HG02870 (cell line): ENCODE measurements around the gene CADPS.

Experiments used
- ATAC-seq: cut with Tn5 transposase; IDR thresholded peaks from one replicate; pipeline ENCODE4 v1.9.1; 2021; ENCODE audit warnings: mild to moderate bottlenecking, moderate library complexity; ENCODE audit not compliant: unreplicated experiment

Gene CADPS

DNA sequence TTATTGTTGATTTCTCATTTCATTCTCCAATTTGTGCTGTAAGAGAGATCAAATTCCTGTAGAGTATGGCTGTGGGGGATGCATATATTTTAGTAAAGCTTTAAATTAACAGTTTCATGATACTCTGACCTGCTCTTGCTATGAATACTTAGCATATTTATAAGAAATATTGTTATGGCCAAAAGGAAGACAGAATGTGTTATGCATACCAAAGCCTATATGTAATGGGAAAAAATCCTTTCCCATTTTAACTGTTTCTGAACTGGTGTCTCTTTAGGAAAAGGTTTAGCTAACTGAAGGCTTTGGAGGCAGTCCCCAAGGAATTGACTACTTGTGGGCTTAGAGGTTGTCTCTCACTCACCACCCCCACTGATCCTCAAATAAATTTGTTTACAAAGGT, 59.2 kb downstream of the CADPS start:
- no peak for ATAC-seq

DNA sequence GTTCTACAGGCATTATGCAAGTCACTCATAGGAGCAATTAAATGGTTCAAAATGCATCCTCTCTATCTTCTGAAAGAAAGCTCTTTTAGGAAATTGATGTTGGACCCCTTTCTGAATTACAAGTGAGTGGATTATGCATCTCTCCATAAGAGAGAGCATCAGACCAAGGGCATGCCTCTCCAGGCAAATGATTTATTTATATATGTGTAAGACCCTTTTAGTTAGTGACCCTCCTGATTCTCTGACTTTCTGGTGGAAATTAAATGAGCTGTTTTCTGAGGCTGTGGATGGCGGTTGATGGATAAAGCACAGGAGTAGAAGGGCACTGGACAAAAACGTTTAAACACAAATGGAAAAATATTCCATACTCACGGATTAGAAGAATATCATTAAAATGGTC, 62.6 kb downstream of the CADPS start:
- no peak for ATAC-seq

DNA sequence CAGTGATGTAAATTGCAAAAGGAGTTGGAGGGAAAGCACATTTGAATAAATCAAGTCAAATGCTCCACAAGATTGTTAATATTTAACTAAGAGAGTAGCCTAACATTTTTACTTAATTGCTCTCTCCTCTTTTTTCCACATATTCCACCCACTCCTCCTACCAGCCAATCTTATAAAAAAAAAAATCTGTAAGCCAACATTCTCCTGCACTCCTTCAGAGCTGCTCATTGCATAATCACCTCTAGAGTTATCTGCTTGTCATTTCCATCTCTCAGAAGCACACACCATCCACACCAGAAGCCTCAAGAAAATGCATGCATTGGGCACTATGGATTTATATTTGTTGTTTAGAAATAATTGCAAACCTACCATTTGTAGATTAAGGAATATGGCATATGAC, 64.1 kb downstream of the CADPS start:
- ATAC-seq: no peak

DNA sequence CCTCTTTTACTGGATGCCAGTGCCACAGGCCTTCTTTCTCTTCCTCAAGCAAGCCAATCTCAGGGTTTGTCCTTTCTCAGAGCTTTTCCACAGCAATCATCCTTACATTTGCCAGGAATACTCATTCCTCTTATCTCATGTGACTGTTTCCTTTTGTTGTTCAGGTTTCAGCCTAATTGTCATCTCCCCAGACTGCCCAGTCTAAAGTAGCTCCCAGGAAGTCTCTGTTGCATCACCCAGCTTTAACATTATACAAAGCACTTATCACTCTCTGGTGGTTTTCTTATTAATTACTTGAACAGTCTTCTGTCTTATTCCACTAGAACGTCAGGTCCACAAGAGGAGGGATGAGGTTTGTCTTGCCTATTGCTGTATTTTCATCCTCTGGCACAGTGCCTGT, 65.8 kb downstream of the CADPS start:
- no peak for ATAC-seq

DNA sequence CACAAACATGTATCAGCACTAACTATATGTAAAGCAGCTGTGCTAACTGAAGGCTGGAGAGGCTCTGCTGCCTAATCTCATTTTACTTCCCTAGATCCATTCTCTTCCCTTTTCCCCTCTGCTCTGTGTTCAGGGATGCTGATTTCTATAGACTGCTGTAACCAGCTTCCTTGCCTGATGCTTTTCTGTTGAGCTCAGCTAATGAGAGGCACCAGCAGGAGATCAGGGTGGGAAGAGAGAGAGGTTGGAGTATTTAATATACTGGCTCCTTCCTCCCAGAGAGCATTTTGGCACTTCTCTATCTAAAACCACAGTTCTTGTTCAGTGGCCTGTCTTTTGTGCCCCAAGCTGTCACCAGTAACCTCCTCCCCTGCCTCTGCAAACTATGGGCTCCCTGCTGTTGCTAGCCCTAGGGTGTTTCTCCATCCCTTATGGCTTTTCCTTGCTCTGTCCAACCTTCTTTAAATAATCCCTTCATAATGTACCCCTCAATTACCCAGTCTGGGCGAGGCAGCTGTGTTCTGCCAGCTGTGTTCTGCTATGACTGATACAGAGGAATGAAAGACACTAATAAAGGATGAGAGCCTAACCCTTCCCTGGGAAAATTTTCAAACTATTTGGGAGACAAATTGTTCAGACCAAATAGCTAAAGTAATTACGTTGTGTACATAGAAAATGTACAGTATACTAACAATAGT, 69.5 kb downstream of the CADPS start:
- no peak for ATAC-seq

DNA sequence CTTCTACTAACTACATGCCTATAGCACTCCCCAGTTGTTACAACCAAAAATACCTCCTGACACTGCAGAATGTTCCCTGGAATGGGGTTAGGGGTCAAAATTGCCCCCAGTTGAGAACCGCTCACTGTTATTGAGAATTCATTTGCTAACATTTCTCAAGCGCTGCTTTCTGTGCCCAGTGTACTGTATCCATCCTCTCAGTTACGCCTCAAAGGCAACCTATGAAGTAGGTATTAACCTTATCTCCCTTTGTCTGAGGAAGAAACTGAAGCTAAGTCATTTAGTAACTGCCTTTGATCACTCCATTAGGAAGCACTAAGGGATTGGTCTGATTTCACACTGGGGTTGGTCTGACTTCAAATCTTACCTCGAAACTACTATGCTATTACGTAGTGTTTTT, 70.1 kb downstream of the CADPS start:
- no peak for ATAC-seq

DNA sequence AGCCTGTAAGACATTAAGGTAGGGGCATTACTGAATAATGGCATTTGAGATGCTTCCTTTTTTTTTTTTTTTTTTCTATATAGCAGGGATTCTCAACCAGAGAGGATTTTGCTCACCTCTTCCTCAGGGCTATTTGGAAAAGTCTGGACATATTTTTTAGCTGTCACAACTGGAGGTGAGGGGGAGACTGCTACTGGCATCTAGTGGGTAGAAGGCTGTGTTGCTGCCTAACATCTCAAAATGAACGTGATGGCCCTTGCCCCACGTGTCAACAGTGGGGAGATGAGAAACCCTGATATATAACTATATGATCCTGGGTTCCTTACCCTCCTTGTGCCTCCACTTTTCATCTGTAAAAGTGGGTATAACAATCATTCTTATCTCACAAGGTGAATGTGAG, 71.9 kb downstream of the CADPS start:
- ATAC-seq: no peak

DNA sequence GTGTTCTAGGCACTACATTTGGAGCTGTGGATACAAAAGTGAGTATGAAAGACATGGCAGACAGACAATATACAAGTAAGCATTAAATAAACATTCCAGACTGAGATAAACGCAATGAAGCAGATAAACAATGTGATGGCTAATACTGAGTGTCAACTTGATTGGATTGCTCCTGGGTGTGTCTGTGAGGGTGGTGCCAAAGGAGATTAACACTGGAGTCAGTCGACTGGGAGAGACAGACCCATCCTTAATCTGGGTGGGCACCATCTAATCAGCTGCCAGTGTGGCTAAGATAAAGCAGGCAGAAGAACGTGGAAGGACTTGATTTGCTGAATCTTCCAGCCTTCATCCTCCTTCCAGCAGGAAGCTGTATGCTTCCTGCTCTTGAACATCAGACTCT, 77.2 kb downstream of the CADPS start:
- no peak for ATAC-seq

DNA sequence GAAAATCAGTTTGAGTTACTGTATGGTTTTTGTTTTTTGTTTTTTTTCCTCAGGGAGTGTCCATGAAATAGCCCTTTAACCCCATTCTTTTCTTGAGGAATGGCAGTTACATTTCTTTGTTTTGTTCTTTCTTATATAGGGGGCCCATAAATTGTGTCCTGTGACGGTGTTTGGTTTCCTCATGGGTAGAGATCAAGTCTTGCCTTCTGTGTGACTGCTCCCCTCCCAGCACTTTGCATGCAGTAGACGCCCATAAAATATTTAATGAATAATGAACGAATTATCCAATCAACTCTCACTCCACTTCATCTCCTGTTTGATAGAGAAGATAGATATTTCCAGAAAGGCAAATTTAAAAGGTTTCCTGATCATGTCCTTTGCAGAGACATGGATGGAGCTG, 78.1 kb downstream of the CADPS start:
- no peak for ATAC-seq

DNA sequence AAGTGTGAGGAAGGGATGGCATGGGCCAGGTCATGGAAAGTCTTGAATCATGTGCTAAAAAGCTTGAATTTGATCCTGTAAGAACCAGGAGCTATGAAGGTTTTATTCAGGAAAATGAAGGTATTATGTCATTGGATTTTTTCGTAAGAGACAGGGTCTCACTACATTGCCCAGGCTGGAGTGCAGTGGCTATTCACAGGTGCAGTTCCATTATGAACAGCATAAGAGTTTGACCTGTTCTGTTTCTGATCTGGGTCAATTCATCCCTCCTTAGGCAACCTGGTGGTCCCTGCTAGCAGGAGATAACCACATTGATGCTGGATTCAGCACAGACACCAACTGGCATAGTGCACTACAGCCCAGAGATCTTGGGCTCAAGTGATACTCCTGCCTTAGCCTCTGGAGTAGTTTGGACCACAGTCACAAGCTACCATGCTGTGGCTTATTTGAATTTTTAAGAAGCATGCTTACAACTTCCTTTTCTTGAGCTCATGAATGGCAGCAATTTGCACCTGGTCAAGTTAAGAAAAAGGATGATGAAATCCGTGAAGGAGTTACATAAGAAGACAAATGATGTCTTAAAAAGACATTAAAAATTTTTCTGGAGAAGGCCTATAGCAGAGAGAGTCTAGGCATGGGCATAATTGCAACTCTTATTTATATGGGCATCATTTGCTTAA, 79.1 kb downstream of the CADPS start:
- no peak for ATAC-seq

DNA sequence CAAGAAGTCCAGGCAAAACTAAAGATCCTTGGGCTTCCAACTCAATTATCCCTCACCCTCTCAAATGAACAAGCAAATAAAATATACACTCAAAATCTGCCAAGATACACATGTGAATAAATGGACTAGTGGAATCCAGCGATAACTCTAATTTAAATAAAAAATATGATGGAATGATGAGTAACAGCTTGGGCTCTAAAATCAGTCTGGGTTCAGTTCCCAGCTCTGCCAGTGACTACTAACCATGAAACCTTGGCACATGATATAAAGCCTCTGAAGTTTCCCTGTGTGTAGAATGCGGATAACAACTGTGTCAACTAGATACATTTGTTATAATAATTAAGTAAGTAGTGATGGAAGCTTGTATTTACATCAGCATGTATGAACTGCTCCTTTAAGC, 81.3 kb downstream of the CADPS start:
- ATAC-seq: no peak

DNA sequence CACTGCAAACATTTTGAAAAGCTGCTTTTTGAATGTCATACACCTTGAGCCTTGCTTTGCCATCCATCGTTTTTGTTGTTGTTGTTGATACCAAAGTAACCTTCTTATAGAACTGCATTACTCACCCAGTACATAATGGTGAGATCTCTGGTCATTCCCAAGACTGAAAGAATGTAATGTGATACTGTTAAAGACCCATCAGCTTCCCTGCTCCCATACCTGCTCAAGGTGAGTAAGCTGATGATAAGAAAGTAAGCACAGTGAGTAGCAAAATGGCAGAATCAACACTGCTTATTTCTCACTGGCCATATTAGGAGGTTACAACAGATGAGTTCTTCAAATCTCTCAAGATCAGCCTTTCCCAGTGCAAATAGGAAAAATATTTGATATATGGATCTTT, 89.8 kb downstream of the CADPS start:
- ATAC-seq: no peak

DNA sequence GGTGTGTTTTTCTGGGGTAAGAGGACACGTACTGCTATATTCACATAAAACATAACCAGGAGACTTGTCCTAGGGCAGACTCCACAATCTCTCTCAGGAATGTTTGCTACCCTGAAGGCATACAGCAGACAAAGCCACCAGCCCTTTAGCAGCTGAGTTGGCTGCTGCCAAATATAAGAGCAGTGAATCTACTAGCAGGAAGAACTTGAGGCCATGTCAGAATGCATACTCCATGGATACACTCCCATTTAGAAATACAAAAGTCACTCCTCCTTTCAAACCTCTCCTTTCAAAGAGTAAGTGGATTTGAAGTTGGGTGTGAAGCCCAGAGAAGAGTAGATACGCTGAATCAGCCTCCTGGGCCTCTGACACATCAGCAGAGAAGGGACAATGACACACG, 94.1 kb downstream of the CADPS start:
- no peak for ATAC-seq

DNA sequence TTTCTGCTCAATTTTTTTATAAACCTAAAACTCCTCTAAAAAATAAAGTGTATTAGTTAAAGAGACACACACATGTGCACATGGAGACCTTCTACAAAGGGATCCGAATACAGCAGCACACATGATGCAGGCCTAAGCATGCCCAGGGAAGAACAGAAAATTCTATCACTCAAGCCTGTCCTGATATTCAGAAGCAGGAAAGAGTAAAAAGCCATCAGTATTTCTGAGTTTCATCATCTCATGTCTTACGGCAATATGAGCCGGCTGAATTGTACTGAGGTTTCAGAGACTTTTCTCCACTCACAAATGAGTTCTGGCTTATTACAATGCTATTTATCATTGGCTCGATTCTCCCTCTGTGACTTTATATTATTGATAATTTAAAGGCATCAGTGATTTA, 97.5 kb downstream of the CADPS start:
- no peak for ATAC-seq

DNA sequence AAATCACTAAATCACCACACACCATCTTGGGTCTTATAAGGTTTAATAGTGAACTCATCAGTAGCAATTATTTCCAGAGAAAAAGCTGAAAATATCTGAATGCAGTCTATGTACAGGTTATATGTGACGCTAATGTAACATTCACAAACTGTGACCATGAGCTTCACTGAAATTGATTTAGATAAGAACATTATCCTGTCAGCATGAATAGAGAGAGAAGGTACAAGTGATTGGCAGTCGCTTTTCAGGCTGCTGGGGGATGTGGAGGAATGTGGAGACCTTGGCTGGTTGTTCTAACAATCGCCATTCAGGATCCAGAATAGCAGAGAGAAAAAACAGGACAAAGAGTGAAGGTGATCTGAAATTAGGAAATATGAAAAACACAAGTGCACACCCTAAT, 98.1 kb downstream of the CADPS start:
- no peak for ATAC-seq

DNA sequence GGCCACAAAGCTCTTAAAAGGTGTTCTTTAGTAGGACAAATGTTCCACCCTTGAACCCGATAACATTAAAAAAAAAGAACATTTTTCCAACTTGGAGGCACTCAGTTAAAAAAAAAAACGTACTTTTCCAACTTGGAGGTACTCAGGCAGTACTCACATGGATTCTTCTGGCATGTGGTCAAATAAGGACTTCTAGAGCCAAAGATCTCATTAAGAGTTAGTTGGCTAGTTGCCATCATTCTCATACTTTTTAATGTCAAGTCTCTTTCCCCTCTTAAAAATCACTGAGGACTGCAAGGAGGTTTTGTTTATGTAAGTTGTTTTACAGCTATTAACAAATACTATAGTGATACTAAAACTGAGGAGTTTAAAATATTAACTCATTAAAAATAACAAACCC, 101.0 kb downstream of the CADPS start:
- no peak for ATAC-seq

DNA sequence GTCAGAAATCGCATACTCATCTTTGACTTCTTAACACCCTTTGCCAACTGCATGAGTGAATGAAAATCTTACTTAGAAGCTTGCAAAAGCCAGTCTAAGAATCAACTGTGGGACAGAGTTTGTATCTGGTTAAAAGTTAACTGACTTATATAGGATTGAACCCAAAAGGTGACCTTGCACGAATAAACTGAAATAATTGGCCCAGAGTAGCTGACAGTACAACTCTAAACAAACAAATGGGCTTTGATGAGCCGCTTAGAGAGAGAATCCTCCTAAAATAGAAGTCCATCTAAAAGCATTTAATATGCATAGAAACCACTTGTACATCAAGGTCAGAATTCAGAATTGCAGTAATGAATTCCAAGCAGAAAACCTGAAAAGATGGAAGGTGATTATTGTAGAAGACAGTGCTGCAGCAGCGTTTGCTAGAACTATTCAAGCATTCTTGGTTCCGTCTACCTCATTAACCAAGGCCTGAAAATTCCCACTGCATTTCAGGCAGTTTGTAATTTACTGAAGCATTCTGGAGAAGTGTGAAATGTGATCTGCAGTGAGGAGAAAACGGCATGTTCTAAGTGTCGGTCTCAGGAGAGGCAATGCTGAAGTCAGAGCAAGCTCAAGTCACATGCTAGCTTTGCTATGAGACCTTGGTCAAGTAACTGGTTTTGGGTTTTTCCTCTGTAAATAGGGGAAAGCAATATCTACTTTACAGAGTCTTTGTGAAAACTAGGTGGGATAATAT, 103.7 kb downstream of the CADPS start:
- no peak for ATAC-seq

DNA sequence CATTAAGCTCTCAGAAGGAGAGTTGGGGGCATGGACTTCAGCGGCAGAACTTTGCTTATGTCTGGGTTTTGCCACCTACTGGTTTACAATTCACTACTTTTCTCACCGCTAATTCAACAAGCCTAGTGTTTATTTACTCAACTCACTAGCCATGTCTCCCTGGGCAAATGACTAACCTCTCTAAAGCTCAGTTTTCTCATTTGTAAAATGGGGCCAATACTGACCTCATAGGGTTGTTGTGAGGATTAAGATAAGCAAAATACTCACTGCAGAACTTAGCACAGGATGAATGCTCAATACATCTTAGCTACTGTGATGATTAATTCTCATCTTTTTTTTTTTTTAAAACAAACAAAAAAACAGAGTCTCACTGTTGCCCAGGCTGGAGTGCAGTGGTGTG, 106.3 kb downstream of the CADPS start:
- ATAC-seq: no peak

DNA sequence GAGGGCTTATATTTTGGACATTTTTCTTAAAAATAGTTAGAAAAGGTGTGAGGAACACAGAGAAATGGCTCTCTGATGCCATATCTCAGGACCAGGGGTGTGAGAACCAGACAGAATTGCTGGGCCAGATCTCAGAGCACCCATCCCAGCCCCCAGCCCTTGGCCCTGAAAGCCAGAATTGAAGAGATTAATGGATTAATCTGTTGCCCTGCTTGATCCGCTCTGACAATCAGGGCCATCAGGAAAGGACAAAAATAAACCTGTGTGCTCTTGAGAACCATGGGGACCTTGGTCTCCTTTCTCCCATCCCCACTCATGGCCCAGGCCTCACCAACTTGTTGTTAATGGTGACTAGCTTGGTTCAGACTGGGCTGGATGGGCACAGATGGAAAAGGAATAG, 113.5 kb downstream of the CADPS start:
- no peak for ATAC-seq

DNA sequence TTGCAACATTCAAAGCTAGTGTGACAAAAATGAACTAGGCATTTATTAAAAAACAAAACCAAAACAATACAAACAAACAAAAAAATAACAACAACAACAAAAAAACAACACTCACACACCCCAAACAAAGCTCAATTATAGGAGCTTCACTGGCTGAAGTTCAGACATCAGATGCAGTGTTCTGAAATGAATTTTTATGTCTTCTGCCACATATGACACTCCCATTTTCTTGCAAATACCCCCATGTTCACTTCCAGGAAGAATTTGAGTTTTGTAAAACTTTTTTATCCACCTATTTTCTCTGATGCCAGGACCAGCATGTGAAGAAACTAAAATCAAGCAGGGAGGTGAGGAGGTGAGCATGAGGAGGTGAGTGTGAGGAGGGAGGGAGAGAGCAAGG, 113.9 kb downstream of the CADPS start:
- no peak for ATAC-seq

DNA sequence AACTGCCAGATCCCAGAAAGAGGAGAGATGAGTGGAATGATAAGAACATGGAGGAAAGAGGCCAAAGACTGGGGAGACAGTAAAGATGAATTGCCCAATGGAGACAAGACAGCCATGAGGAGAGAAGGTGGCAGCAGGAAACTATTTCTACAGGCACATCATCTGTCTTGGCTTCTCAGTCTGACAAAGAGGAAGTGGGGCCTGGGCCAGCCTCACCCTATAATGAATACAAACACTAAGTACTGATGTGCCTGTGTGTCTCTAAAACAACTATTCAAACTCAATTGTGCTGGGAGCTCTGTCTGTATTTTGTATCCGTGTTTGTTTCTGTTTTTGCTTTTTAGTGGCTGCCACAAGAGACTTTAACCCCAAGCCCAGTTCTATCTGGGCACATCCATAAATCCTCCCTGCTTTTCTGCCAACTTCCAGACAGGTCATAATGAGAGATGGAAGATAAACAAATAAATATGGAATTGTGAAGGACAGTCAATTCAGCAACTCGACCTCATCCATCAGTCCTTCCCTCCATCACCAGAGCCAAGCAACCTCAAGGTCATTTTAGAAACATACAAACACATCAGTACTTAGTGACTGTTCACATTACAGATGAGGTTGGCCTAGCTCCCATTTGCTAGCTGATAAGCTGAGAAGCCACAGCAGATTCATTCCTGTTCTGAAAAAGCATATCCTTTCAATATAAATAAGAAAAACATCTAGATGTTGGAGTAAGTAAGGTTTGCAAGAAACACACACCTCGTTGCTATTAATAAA, 116.7 kb downstream of the CADPS start:
- no peak for ATAC-seq

DNA sequence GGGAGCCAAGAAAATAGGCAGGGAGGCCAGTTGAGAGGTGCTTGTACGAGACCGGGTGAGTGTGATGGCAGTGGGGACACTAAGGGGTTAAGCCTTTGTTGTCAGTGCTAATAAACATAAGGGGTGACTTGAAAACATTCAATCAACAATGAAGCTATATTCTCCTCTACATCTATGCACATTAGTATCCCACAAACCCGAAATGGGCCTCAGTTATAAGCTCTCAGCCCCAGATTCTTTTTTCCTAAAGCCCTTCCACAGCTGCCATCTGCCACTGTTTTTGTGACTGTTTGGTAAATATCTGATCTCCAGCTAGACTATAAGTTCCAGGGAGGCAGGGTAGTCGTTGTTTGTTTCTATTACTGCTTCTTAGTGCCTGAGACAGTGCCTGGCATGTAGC, 118.2 kb downstream of the CADPS start:
- no peak for ATAC-seq
